PC-9 (cell line): ENCODE measurements around the gene POLD3.

Experiments used
- EZH2 ChIP-seq: fragments of 200-600 bp; sonication (generic); IDR thresholded peaks from 2 replicates; pipeline ENCODE4 v1.8.0; 2017; ENCODE audit warnings: antibody characterized with exemption, low read depth
- TF ChIP-seq, protein P1 (sequence below): fragments of 200-600 bp; sonication (generic); conservative IDR thresholded peaks from 2 replicates; pipeline ENCODE4 v1.6.1; 2017; ENCODE audit warnings: mixed run types, antibody characterized with exemption, mild to moderate bottlenecking, moderate library complexity

DNA sequence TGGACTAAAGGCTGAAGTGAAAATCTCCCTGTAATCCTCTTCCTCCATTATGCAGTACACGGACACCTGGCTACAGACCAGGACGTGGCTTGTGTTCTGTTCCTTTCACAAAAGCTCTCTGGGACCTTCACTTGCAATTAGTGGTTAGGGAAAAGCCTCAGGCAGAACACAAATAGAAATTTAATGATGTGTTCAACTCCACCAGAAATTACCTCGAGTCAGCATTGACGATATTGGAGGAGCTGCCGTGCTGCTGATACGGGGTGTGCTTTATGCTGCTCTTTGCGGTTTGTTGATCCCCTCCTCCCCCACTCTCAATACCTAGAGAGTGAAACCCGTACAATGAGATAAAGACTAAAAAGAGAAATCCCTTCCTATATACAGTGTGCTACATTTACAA lies 48.9 kb downstream of the POLD3 start:
- TF ChIP-seq, protein P1, sequence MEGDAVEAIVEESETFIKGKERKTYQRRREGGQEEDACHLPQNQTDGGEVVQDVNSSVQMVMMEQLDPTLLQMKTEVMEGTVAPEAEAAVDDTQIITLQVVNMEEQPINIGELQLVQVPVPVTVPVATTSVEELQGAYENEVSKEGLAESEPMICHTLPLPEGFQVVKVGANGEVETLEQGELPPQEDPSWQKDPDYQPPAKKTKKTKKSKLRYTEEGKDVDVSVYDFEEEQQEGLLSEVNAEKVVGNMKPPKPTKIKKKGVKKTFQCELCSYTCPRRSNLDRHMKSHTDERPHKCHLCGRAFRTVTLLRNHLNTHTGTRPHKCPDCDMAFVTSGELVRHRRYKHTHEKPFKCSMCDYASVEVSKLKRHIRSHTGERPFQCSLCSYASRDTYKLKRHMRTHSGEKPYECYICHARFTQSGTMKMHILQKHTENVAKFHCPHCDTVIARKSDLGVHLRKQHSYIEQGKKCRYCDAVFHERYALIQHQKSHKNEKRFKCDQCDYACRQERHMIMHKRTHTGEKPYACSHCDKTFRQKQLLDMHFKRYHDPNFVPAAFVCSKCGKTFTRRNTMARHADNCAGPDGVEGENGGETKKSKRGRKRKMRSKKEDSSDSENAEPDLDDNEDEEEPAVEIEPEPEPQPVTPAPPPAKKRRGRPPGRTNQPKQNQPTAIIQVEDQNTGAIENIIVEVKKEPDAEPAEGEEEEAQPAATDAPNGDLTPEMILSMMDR: no peak
- no peak for TF ChIP-seq EZH2
